ENCODE data around the gene HSPD1.

The HSPD1 gene

DNA sequence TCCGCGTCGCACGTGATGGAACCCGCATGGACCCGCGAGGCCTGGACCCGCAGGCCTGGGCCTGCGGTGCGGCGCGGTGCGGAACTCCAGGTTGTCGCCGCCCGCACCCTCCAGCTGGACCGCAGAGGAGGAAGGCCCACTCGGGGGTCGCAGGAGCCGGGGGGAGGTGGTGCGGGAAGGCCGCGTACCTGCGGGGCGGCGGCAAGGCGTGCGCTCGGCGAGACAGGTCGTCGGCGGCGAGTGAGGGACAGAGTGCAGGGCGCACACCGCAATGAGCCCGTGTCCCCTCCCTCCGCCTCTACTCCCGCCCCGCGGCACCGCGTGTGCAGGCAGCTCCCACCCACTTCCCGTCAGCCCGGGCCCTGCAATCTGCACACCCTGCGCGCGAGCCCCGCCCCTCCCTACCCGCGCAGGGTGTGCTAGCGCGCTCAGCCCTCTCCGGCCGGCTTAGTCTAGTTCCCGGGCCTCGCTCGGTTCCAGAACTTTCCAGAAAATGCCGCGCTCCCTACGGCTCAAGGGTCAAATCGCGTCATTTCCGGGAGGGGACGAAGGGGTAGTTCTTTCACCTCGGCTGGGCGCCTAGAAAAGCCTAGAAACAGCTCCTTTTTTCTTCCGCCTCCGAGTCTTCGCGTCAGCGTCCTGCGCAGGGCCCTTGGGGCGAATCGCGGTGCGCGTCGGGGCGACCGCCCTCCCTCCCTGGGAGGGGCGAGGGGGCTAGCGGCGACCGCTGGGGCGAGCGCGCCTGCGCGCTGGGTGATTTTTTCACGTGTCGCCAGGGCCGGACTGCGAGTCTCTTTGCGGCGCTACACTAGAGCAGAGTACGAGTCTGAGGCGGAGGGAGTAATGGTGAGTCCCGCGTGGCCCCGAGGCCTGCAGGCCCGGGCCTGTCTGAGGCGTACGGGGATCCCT is at the start of gene HSPD1, which contains the start of gene HSPE1:
HSPD1 (minus strand) TSS at position 247 of the 909 bp plus-strand sequence. CDS start 992 bp downstream, outside the sequence.
HSPE1 (plus strand) TSS at position 786 of the 909 bp plus-strand sequence; CDS start at position 844, 58 bp downstream.
- peak; percentile 98 for DNase-seq

DNA sequence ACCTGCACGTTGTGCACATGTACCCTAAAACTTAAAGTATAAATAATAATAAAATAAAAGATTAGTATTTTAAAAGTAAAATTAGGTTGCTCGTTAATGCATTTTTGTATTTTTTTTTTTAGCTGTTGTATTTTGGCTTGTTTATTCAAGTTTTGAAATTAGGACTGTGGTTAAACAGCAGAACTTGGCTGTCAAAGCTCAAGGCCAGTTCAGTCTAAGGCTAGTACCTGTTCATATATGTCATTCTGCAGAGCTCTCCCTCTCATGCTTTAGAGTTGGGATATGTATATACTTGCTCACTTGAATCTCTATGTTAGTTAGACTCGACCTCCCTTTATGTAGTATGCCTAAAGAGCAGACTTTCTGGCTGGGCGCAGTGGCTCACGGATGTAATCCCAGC is 48.9 kb upstream of the HSPD1 start:
- no peak for DNase-seq

DNA sequence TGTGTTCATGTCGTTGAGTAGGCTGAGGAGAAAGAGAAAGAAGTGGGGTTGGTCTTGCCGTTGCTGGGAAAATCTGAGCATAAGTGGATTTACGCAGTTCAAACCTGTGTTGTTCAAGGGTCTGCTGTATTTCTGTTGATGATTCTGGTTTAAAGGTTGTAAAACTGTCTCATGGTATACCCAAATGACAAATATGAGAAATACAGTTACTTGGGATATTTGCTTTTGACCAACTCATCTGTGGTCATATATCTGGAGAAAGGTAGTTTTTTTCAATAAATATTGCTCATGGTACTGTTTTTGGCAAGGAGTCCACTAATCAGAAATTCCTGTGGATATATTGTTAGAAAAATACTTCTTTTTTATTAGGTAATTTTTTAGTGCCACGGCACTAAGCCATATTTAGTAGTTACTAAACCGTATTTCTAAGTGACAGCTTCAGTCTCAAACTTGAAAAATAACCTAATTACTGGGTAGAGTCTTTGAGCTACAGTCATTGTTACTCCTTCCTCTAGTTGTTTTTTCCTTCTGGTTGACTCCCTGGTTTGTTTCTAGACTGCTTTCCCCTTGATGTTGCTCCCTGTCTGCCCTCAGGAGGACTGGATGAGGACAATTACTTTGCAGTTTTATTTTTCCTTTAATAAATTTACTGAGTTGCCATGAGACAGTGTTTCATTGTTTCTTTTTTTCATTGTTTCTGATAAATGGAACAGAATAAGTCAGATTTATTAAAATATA is 47.7 kb upstream of the HSPD1 start:
- DNase-seq, result no peak

DNA sequence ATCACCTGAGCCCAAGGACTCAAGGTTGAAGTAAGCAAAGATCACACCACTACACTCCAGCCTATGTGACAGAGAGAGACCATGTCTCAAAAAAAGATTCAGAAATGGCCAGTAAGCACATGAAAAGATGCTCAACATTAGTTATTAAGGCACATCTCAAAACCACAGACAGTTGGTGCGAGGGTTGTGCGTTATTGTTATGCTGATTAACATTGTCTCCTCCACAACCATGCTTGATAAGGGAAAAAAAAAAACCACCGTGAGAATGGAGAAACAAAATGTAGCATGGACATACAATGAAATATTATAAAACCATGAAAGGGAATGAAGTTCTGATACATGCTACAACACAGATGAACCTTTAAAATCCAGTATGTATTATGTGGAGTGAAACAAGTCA is 43.6 kb upstream of the HSPD1 start:
- DNase-seq, result no peak

DNA sequence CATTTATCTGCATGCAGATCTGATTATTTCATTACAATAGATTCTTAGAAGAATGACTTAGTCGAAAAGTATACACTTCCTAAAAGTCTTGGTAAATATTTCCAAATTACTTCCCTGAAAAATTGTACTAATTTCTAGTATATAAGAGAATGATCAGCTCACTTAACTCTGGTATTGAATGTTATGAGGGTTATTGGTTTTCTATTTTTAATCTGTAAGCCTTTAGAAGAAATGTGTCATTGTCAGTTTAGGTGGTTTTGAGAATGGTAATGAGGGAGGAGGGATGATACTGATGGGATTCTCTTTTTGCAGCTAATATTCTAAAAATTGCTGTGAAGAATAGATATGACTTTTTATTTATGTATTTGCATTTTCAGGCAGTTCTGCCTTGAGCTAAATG is 40.1 kb upstream of the HSPD1 start:
- DNase-seq, result no peak

DNA sequence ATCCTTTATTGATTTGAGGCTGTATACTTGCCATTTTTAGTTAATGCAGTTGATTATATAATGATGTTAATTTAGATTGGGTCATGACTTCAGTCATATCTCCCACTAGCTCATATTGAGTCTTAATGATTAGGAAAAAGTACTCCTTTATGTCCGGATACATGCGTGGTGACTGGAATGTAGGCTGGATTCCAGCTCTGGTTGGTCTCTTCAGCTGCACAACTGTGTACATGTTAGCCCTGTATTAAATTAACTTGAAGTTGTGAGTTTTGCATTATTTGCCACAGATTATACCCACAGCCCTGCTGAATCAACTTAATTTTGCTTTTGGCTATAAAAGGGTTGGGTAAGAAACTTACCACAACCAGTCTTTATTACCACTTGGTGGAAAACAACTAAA is 38.8 kb upstream of the HSPD1 start:
- no peak for DNase-seq

DNA sequence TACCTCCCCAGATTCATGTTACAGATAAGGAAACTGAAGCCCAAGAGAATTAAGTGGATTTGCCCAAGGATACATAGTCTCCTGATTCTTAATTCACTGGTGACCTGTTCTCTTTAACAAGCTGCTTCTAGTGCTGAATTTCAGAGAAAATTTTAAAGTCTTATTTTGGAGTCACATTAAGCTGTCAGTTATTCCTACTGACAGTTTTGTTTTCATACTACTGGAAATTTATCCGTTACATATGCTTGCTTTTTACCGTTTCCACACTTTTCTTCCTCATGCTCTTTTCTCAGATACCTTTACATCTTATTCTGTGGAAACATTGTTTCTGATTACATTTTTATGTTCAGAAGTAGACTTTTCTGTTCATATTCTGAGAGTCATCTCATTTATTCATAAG is 17.5 kb upstream of the HSPD1 start:
- no peak for DNase-seq

DNA sequence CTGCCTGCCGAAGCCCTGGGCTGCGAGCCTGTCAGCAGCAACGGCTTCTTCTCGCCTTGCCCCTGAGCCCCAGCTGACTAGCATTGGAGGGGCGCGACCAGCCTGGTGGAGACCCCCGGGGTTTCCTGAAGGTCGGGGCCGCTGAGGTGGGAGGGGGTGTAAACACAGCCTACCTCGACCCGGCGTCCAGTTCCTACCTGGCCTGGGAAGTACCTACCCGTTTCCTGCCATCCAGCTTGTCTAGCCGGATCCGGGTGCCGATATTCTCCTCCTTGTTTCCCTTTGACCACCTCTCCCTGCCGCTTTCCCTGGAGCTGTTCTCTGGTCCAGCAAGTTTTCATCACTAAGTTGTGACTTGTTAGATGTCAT is 16.7 kb upstream of the HSPD1 start:
- peak; percentile 27 for DNase-seq

DNA sequence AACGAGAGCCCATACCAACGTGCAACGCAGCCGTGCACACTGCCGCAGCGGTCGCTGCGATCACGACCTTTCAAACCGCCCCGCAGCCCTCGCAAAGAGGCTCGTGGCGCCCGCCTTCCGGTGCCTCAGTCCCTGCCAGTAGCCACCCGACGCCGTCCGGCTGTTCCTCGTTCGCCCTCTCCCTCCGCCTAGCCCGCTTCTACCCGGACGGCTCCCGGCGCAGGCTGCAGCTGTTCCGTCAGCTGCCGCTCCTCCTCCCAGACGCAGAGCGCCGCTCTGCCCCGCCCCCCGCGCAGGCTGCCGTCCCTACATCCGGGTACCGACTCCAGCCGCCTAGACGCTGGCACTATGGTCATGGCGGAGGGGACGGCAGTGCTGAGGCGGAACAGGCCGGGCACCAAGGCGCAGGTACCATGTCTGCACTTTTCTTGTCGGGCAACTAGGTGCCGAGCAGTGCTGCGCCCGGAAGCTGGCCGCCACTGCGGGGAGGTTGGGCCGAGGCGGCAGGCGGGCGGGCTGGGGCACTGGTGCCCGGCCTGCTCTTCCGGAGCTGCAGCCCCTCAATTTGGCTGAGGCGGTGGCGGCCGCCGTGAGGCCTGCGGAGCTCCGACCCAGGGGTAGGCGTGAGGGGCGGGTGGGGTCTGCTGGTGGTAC is 16.2 kb upstream of the HSPD1 start, which contains the start of gene MOB4:
MOB4 (plus strand) TSS at position 328 of the 654 bp plus-strand sequence; CDS start at position 349, 21 bp downstream.
- peak; percentile 89 for DNase-seq

DNA sequence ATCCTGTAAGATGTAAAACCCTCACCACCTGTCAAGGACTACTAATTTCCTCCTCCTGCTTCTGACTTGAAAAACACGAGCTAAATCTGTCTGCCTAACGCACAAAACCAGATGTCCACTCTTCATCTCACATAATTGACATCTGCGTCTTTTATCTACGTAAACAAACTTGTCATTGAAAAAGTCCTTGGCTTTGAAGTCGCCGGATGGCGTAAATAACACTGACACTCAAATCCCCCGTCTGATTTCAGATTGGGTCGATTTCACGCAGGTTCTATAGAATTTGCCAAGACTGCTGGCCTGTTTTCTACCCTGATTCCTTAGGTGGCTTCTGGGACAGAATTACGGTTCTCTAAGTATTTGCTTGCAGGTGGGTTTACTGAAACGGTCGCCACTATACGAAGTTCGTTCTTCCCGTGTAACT is 15.7 kb upstream of the HSPD1 start:
- peak; percentile 78 for DNase-seq

DNA sequence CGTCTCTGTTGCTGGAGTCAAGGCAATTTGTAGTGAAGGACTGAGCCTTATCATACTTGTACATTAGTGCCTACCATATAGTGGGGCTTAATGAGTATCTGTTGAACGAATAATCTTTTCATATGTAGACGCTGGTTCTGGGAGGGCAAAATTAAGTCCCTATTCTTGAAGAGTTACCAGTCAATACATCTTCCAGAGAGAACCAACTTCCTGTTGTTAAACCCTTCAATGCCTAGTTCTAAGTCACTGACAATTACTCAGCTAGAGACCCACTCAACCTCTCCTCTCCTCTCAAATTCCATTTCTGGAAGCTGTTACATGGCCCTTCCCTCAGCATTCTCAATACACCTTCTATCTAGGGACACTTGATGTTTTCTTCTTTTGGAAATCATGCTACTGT is 15.1 kb upstream of the HSPD1 start:
- peak; percentile 26 for DNase-seq

DNA sequence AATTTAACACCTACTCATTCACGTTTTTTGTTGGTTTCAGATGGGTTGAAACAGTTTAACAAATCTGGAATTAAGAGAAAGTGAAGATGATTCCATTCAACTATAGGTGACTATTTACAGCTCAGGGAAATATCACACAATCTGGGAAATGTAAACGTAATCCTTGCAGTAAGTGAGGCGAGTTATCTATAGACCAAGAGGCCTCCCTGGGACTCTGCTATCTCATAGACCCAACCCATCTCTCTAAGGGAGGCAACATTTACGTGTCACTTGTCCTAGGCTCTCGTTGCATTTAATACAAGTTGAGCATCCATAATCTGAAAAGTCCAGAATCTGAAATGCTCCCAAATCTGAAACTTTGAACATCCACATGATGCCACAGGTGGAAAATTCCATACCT is 14.3 kb upstream of the HSPD1 start:
- DNase-seq, result no peak

DNA sequence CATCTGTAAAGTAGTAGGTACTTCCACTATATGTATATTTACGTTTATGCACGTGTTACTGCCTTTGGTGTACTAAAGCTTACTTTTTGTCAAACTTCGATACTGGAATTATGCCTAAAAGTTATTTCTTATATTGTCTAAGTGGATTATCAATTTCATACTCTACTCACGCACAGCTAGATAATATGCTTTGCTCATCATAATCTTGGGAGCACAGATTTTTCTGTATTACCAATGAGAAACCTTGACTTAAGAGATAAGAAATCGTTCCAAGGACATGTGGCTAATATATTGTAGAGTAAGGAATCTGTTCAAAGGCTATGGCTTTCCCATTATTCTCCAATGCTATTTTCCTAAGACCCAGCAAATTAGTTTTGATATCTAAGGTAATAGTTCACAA is 7.0 kb upstream of the HSPD1 start:
- DNase-seq, result no peak

DNA sequence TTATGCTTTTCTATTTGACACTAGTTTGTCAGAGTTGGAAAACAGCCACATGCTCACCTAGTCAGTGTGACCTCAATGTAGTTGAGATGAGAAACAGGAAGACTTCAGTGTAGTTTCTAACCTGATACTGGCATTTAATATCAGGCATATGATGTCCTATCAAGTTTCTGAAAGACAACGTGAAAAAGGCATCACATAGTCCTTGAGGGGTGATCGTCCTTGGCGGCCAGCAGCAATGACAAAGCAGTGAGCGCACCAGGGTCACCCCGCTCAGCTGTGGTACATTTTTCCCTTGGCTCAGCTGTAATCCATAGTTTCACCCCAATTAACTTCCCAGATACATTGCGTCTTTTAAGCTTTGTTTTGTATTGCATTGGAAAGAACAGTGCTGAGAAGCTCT is 4.9 kb upstream of the HSPD1 start:
- no peak for DNase-seq

DNA sequence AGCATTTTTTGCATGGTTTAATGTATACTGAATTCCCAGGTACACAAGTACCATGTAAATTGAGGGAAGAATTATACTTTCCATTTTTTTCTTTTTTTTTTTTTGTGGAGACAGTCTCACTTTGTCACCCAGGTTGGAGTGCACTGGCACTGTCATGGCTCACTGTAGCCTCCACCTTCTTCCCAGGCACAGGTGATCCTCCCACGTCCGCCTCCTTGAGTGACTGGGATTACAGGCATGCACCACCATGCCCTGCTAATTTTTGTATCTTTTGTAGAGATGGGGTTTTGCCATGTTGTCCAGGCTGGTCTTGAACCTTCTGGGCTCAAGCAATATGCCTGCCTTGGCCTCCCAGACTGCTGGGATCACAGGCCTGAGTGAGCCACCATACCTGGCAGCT is 4.4 kb upstream of the HSPD1 start:
- DNase-seq, result no peak

DNA sequence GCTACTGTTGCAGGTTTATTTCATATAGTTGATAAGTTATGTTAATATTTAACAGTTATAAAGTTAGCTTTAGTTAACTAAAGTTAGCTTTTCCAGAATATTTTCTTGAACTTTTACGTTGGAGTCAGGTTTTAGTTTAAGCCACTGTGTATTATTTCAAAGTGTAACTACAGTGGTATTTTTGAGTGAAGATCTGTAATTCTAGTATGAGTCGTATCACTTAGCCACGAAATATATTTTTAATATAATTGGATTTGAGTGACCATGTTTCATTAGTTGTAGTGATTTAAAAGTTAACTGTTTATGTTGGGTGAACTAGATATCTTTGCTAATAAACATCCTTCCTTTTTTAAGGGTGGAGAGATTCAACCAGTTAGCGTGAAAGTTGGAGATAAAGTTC is 3.0 kb upstream of the HSPD1 start:
- no peak for DNase-seq

DNA sequence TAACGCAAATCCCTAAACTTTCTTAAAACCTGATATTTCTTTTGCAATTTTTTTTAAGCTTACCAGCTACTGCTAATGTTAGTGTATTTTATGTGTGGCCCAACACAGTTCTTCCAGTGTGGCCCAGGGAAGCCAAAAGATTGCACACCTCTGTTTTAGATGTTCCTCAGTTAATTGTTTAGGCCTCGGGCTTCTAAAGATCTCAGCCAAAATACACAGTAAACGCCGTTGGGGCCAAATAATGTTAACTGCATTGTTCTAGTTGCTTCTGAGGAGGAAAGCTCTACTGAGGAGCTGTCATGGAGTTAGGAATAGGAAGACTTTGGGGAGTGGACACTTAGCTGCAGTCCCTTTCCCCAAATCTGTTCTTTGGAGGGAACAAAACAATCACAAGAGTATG is 2.6 kb upstream of the HSPD1 start:
- no peak for DNase-seq

DNA sequence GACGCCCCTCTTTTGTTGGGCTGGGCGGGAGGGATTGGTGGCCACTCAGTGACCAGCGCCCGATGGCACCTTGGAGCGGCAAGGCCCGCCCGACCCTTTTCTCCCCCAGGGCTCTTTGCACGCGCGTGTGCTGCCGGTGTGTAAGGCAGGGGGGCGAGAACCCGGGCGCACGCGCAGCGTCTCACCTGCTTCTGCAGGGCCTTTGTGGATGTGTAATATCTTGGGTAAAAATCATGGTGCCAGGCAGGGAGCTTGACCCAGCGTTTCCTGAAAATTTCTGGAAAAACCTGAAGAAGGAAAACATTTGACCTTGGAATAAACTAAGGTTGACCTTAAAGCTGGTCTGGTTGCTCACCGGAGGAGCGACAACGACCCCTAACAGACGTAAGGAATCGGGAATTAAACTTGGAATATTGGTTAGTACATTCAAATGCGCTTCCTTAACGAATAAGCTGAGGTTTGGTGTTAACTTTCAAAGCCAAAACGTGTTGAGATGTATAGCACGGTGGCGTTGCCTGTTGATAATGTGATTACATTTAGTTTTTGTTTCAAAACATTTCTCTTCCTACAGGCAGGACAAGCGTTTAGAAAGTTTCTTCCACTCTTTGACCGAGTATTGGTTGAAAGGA is 977 bp upstream of the HSPD1 start:
- DNase-seq, result no peak

DNA sequence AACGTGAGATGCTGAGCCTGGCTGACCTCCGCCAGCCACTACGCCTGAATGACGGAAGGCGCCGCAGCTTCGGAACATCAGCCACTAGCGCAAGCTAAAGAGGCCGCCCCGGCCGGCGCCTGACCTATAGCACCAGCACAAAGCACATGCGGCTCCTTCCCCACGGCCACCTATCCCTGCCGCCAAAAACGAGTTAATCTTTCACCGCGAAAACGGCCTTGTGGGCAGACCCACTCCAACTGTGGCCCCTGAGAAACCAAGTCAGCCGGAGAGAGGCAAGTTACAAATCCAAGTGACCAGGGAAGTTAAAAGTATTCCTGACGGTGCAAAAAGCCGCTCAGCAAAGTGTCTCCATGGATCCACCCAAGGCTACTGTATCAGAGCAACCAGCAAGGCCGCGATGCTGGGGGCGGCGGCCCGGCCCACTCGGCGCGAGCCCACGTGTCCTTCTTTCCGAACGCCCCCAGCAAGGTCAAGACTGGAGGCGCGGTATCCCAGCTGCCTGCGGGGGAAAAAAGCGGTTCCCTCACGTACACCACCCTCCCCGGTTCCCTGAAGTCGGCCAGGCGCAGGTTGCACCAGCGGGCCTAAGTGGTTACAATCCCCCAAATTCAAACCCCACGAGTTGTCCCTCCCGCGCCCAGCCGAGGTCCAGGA is 575 bp downstream of the HSPD1 start:
- DNase-seq, result no peak

DNA sequence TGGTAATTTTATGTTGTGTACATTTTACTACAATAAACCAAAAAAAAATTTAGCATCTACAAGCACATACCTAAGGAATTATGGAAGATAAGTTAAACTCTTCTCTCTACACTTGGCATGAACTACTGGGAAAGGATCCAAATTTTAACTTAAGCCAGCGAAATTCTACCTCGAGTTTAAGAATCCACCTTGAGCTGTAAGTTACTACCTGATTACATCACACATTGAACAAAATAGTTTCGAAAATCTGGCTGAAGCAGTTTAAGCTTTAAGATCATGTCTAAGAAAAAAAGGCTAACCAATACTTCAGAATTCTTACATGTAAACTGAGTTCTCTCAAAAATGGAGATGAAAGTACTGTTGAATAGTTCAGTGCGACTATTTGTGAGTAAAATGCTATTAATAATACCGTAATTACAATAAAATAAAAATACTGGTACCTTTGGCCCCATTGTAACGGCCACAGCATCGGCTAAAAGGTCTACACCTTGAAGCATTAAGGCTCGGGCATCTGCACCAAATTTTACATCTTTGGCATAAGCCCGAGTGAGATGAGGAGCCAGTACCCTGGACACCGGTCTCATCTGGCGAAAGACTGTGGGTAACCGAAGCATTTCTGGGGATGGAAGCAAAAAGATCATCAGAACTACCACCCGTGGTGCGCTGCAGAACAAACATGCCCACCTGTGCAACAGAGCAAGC is 1.3 kb downstream of the HSPD1 start:
- DNase-seq, result no peak

DNA sequence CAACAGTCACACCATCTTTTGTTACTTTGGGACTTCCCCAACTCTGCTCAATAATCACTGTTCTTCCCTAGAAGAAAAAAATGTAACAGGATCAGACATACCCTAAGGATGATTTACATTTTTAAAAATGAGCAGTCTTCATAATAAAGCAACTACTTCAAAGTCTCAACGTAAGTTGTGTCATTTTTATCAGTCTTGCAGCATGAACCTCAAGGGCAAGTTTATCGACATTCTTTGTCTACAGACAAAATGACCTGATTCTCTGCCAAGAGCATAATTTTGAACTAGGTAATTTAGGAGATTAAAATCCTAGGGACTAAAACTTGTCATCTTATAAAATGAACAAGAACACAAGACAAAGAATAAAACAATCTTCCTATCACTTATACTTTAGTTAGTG is 2.3 kb downstream of the HSPD1 start:
- no peak for DNase-seq

DNA sequence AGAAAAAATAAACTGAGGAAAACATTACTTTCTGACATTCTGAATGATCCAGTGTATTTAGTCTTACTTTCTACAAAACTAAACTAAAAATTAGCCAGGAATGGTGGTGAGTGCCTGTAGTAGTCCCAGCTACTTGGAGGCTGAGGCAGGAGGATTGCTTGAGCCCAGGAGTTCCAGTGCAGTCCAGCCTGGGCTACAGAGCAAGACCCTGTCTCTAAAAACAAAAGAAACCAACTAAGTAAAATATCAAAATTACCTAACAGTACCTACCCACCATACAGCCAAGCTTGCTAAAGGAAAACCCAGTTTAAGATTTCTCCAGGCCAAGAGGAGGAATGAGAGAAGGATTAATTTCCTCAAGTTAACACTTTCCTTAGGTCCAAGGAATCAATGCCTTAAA is 2.9 kb downstream of the HSPD1 start:
- no peak for DNase-seq
